Stomach (tissue), 9 donors: ENCODE measurements around the gene TMEM185A. TPM values are rescaled to one million over a fixed set of nuclear protein-coding genes. Genes with fewer than 3 reads are reported as not detected.
"Not testable (repeated sequence)": the region's sequence is repeated elsewhere in the genome, so short reads cannot be mapped to it uniquely, and the experiment has no call there.

Experiments used
- DNase-seq, 2 donors: peaks; one replicate each; pipeline versions ENCODE4 v3.0.0 to v3.0.0-alpha.2; 2013 to 2019
- H3K27ac ChIP-seq, 5 donors: fragments of 200-600 bp in 4 of 5; sonication (generic) in 4 of 5; one replicate each; pipeline ENCODE4 v1.5.1; 2013 to 2019; ENCODE audit warnings: mild to moderate bottlenecking in 1 of 5, moderate library complexity in 1 of 5
- H3K27me3 ChIP-seq, 3 donors: fragments of 200-600 bp; sonication (generic); one replicate each; pipeline ENCODE4 v1.5.1; 2017 to 2019; ENCODE audit warnings: mixed run types in 1 of 3
- H3K36me3 ChIP-seq, 4 donors: fragments of 200-600 bp; sonication (generic); 1 replicate in 3 of 4; 2 replicates in 1 of 4; pipeline ENCODE4 v1.5.1; 2016 to 2019
- H3K4me1 ChIP-seq, 4 donors: fragments of 200-600 bp; sonication (generic); one replicate each; pipeline ENCODE4 v1.5.1; 2016 to 2019
- H3K4me3 ChIP-seq, 4 donors: fragments of 200-600 bp; sonication (generic) in 3 of 4; one replicate each; pipeline ENCODE4 v1.5.1; 2016 to 2019; ENCODE audit warnings: mild to moderate bottlenecking in 1 of 4
- H3K9me3 ChIP-seq, 4 donors: fragments of 200-600 bp; sonication (generic); one replicate each; pipeline ENCODE4 v1.5.1; 2016 to 2019
- EP300 ChIP-seq: sonication (generic); formaldehyde crosslinking; IDR thresholded peaks from one replicate; pipeline ENCODE4 v1.6.1; 2017; ENCODE audit warnings: antibody characterized with exemption
- POLR2A ChIP-seq, 4 donors: fragments of 450-650 bp; IDR thresholded peaks; one replicate each; pipeline ENCODE4 v1.6.1; 2016; ENCODE audit warnings: antibody characterized with exemption in 4 of 4, control low read depth in 2 of 4, mild to moderate bottlenecking in 1 of 4, moderate library complexity in 1 of 4
- POLR2AphosphoS5 ChIP-seq, 3 donors: sonication (generic); formaldehyde crosslinking; IDR thresholded peaks; one replicate each; pipeline ENCODE4 v1.6.1; 2016; ENCODE audit warnings: antibody characterized with exemption in 3 of 3
- WGBS, 5 donors: extraction: QIAGEN DNeasy Blood & Tissue Kit in 3 of 5; methylation state at CpG; one replicate each; pipeline versions ENCODE4 v1.1.5 to v1.1.7; 2013 to 2018; 5-methylcytosine and 5-hydroxymethylcytosine counted together
- intact Hi-C: fragments of 100-400 bp; cut with DNase I; formaldehyde crosslinking; loops from one replicate; pipeline ENCODE4 v1.15.1; 2023; ENCODE audit warnings: low total_unique reads
- polyA plus RNA-seq, 3 donors: library from polyadenylated mRNA; stranded (reverse); fragments of 200-250 nt; gene quantifications; one replicate each; pipeline ENCODE4 v1.2.3, GENCODE V29; 2013
- total RNA-seq, 5 donors: library from RNA; depleted of rRNA; stranded (reverse); fragments of >200 nt; gene quantifications; one replicate each; pipeline versions ENCODE4 v1.1.0 to v1.2.3, GENCODE V29; 2014 to 2016
- TF ChIP-seq, protein P1 (sequence below), 7 experiments: fragments of 450-650 bp in 4 of 7; fragments of 200-600 bp in 3 of 7; sonication (generic) in 3 of 7; IDR thresholded peaks; one replicate each; pipeline ENCODE4 v1.5.1; 2016 to 2019; ENCODE audit warnings: antibody characterized with exemption in 7 of 7, control low read depth in 2 of 7, mild to moderate bottlenecking in 1 of 7
- donor health status: healthy with polysubstance abuse.
- donor health status: Bipolar disorder and iron deficiency.
- donor health status: healthy.

TMEM185A gene
- total and polyA plus RNA-seq, 8 donors: 3.5 to 22.0 (median 14.8) TPM

GRCh38 chrX:149610511-149610910 is 21.1 kb downstream of the TMEM185A start:
- TF ChIP-seq, protein P1, sequence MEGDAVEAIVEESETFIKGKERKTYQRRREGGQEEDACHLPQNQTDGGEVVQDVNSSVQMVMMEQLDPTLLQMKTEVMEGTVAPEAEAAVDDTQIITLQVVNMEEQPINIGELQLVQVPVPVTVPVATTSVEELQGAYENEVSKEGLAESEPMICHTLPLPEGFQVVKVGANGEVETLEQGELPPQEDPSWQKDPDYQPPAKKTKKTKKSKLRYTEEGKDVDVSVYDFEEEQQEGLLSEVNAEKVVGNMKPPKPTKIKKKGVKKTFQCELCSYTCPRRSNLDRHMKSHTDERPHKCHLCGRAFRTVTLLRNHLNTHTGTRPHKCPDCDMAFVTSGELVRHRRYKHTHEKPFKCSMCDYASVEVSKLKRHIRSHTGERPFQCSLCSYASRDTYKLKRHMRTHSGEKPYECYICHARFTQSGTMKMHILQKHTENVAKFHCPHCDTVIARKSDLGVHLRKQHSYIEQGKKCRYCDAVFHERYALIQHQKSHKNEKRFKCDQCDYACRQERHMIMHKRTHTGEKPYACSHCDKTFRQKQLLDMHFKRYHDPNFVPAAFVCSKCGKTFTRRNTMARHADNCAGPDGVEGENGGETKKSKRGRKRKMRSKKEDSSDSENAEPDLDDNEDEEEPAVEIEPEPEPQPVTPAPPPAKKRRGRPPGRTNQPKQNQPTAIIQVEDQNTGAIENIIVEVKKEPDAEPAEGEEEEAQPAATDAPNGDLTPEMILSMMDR (IDR thresholded peaks at IDR 0.05): no peak
- TF ChIP-seq EP300 (no peak), POLR2AphosphoS5 (IDR thresholded peaks at IDR 0.05) (no peak)
- DNase-seq: no peak
- intact Hi-C loops: no loop called here
- Histone ChIP-seq H3K4me1 (no peaks in the 10 kb centered on the region), H3K27me3 (no peaks in the 10 kb centered on the region), H3K9me3 (no peaks in the 10 kb centered on the region), H3K36me3 (peaks cover 0 to 17% (median 10%) of the 10 kb centered on the region in 4 donors), H3K27ac (no peak overlapping the region), H3K4me3 (no peak overlapping the region)
- 73 to 96% (median 83%) methylated on average over 5 of the region's 5 CpGs for WGBS, 5 donors

DNA sequence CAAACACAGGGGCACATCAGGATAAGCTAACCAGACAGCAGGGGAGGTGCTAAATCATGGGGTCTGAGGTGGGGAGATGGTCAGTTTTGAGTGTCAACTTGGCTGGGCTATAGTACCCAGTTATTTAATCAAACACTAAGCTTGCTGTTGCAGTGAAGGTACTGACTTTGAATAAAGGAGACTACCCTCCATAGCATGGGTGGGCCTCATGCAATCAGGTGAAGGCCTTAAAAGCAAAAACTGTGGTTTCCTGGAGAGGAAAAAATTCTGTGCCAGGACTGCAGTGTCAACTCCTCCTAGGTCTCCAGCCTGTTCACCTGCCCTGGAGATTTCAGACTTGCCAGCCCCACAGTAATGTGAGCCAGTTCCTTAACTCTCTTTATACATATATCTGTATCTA is 23.9 kb downstream of the TMEM185A start:
- H3K4me1 ChIP-seq: no peaks in the 10 kb centered on the region
- peaks cover 0 to 22% (median 17%) of the 10 kb centered on the region in 4 donors for H3K36me3 ChIP-seq
- no peak overlapping the region for H3K27ac ChIP-seq
- no peak overlapping the region for H3K4me3 ChIP-seq
- H3K27me3 ChIP-seq: no peaks in the 10 kb centered on the region
- no peak for DNase-seq
- no peaks in the 10 kb centered on the region for H3K9me3 ChIP-seq
- intact Hi-C loops: no loop called here
- TF ChIP-seq POLR2AphosphoS5 (IDR thresholded peaks at IDR 0.05) (no peak), EP300 (no peak), POLR2A (IDR thresholded peaks at IDR 0.05) (no peak)
- TF ChIP-seq, protein P1 (IDR thresholded peaks at IDR 0.05): no peak

DNA sequence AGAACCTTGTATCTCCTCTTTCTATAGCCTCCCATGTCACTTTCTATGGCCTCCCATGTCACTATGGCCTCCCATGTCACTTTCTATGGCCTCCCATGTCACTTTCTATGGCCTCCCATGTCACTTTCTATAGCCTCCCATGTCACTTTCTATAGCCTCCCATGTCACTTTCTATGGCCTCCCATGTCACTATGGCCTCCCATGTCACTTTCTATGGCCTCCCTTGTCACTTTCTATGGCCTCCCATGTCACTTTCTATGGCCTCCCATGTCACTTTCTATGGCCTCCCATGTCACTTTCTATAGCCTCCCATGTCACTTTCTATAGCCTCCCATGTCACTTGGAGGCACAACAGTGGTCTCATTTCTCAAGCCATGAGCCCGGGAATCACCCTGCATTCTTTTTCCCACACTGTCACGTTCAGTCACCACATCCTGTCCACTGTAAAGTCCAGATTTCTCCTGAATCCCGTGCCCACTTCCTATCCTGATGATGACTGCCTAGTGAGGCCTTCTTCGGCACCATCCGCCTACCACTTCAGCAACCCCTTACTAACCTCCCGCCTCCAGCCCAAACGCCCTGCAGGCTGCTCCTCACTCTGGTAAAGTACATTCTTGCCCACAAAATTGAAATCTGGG is 26.2 kb downstream of the TMEM185A start:
- H3K36me3 ChIP-seq: peaks cover 0 to 26% (median 19%) of the 10 kb centered on the region in 4 donors
- H3K9me3 ChIP-seq, H3K27me3 ChIP-seq, DNase-seq, H3K4me3 ChIP-seq, intact Hi-C loops, H3K27ac ChIP-seq, H3K4me1 ChIP-seq: not testable (repeated sequence)
- WGBS, 5 donors: 69 to 93% (median 79%) methylated on average over 7 of the region's 7 CpGs

- H3K4me1 ChIP-seq, DNase-seq, H3K9me3 ChIP-seq, H3K4me3 ChIP-seq, H3K27me3 ChIP-seq, H3K27ac ChIP-seq, intact Hi-C loops: not testable (repeated sequence)
- whole genome bisulfite sequencing, 5 donors: 18 to 31% (median 26%) methylated on average over 3 of the region's 11 CpGs; no CpG with 5 or more reads in 2 of the 5 donors
- H3K36me3 ChIP-seq: peaks cover 0 to 14% (median 8%) of the 10 kb centered on the region in 4 donors
Observed at GRCh38 chrX:149598603-149599002, 33.0 kb downstream of the TMEM185A start.

GRCh38 chrX:149595943-149596342 is 35.6 kb downstream of the TMEM185A start:
- no CpG with 5 or more reads among the region's 7 CpGs for WGBS, 5 donors
- DNase-seq, H3K27me3 ChIP-seq, intact Hi-C loops, H3K4me3 ChIP-seq, H3K4me1 ChIP-seq, H3K36me3 ChIP-seq, H3K27ac ChIP-seq, H3K9me3 ChIP-seq: not testable (repeated sequence)

DNA sequence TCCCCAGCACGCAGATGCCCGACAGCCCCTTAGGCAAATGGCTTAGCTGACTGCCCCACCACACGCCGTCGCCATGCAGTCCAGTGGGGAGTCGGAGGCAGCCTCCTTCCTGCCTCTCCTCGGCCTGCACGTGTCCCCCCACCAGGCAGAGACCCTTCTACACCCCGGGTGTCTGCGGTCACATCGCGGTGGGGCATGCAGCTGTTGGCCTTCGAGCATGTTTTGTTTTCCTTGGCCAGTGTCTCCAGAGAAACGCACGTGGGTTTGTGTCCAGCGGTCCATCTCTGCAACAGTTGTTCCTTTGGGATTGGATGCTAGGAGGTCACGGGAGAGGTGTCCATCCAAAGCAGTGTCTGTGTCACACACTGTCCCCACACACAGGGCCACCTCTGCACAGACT is 36.4 kb downstream of the TMEM185A start, which contains the start of gene HSFX2:
Gene HSFX2 (minus strand): TSS at position 101 of the 400 bp plus-strand sequence. CDS start 614 bp downstream, outside the sequence.
- H3K4me1 ChIP-seq, H3K27me3 ChIP-seq, DNase-seq, H3K4me3 ChIP-seq, H3K36me3 ChIP-seq, H3K27ac ChIP-seq, H3K9me3 ChIP-seq, intact Hi-C loops: not testable (repeated sequence)
- WGBS, 5 donors: no CpG with 5 or more reads among the region's 17 CpGs

- DNase-seq, H3K4me3 ChIP-seq, H3K27ac ChIP-seq, intact Hi-C loops, H3K27me3 ChIP-seq, H3K36me3 ChIP-seq, H3K4me1 ChIP-seq, H3K9me3 ChIP-seq: not testable (repeated sequence)
- WGBS, 5 donors: no CpG with 5 or more reads among the region's 7 CpGs
Observed at GRCh38 chrX:149590993-149591392, 40.6 kb downstream of the TMEM185A start.

- H3K27me3 ChIP-seq, H3K9me3 ChIP-seq, intact Hi-C loops, DNase-seq, H3K36me3 ChIP-seq, H3K4me1 ChIP-seq, H3K4me3 ChIP-seq, H3K27ac ChIP-seq: not testable (repeated sequence)
- no CpG with 5 or more reads among the region's 12 CpGs for WGBS, 5 donors
Observed at GRCh38 chrX:149587359-149587758, 44.2 kb downstream of the TMEM185A start, which contains the start of gene MAGEA9B. TSS of gene MAGEA9B (minus strand) at chrX:149587459. CDS start at chrX:149583179, 4,280 bp downstream.

DNA sequence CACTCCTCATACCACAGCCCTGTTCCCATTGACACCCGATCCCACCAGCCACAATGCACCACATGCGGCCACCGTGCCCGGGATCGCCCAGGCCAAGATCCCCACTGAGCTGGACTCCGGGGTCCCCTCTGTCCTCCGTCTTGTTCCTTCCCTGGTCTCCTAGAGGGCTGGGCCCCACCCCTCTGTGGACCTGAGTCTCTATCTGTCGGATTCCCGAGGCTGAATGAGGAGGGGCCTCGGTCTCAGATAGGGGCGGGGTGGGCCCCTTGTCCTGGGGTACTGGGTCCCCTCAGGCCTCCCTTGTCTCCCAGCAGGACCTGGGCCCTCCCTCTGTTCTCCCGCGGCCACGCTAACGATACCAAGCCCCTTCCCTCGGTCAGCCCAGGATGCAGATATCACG is 46.0 kb downstream of the TMEM185A start:
- WGBS, 5 donors: 90 to 100% (median 92%) methylated on average over 4 to 6 of the region's 17 CpGs; no CpG with 5 or more reads in 2 of the 5 donors

GRCh38 chrX:149573456-149573855 is 58.1 kb downstream of the TMEM185A start:
- DNase-seq, H3K4me1 ChIP-seq, H3K27ac ChIP-seq, intact Hi-C loops, H3K4me3 ChIP-seq, H3K36me3 ChIP-seq, H3K27me3 ChIP-seq, H3K9me3 ChIP-seq: not testable (repeated sequence)
- WGBS, 5 donors: no CpG with 5 or more reads among the region's 1 CpG

More for the DNA sequence above, 46.0 kb downstream of the TMEM185A start:
- H3K4me3 ChIP-seq, H3K4me1 ChIP-seq, H3K36me3 ChIP-seq, H3K27ac ChIP-seq, H3K27me3 ChIP-seq, H3K9me3 ChIP-seq, intact Hi-C loops, DNase-seq: not testable (repeated sequence)
